OCI-LY3 (cell line): Measurements from ENCODE around the gene STK32A.

Source experiments
- EZH2phosphoT487 ChIP-seq: fragments of 200-600 bp; shearing (Covaris generic); IDR thresholded peaks from 2 replicates; pipeline ENCODE4 v1.6.1; 2018; ENCODE audit warnings: antibody characterized with exemption, mixed run types, low read depth
- TF ChIP-seq, protein P1 (sequence below): fragments of 200-600, 300-600 bp; sonication (generic); IDR thresholded peaks from 2 replicates; pipeline ENCODE4 v1.5.1; 2014; ENCODE audit warnings: antibody characterized with exemption, low read length, low read depth

DNA sequence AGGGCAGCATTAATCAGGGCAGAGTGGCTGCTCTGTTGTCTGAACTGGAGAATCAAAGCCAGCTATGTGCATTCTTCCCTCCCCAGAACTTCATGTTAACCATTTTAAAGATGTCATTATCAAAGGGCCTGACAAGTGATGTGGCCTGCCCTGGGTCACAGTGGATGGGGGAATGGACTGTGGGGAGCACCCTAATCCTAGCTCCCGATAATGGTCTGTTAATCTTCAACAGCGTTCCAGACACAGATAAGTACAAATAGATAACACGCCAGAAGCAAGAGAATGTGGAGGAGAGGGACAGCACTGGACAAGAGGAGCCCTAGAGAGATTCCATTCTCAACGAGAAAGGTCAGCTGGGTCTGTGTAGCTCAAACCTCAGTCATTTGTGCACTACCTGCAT is 197.5 kb downstream of the STK32A start:
- TF ChIP-seq, protein P1, sequence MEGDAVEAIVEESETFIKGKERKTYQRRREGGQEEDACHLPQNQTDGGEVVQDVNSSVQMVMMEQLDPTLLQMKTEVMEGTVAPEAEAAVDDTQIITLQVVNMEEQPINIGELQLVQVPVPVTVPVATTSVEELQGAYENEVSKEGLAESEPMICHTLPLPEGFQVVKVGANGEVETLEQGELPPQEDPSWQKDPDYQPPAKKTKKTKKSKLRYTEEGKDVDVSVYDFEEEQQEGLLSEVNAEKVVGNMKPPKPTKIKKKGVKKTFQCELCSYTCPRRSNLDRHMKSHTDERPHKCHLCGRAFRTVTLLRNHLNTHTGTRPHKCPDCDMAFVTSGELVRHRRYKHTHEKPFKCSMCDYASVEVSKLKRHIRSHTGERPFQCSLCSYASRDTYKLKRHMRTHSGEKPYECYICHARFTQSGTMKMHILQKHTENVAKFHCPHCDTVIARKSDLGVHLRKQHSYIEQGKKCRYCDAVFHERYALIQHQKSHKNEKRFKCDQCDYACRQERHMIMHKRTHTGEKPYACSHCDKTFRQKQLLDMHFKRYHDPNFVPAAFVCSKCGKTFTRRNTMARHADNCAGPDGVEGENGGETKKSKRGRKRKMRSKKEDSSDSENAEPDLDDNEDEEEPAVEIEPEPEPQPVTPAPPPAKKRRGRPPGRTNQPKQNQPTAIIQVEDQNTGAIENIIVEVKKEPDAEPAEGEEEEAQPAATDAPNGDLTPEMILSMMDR, result no peak
- TF ChIP-seq EZH2phosphoT487, result no peak
